Hippocampal formation (tissue), 2 donors: Measurements from ENCODE around the gene PCBP4.
"Not testable (repeated sequence)": the region's sequence is repeated elsewhere in the genome, so short reads cannot be mapped to it uniquely, and the experiment has no call there.

Source experiments
- DNase-seq, 2 donors: peaks; one replicate each; lab custom pipeline; 2025; lab: John Stamatoyannopoulos, UW

PCBP4 gene

GRCh38 chr3:51994530-51994929, 27.3 kb upstream of the PCBP4 start:
- no peak for DNase-seq

- DNase-seq, result not testable (repeated sequence)
These were observed 26.4 kb upstream of the PCBP4 start for GRCh38 chr3:51993657-51994056.

GRCh38 chr3:51992017-51992682, 24.9 kb upstream of the PCBP4 start:
- DNase-seq, result no peak

- not testable (repeated sequence) for DNase-seq
These were observed 23.3 kb upstream of the PCBP4 start for GRCh38 chr3:51990501-51990971.

GRCh38 chr3:51988286-51989146, 21.3 kb upstream of the PCBP4 start:
- no peak for DNase-seq

- DNase-seq, result no peak
These were observed 20.3 kb upstream of the PCBP4 start for GRCh38 chr3:51987568-51987967.

GRCh38 chr3:51986010-51986947, 19.0 kb upstream of the PCBP4 start:
- no peak for DNase-seq

- no peak for DNase-seq
These were observed 17.8 kb upstream of the PCBP4 start for GRCh38 chr3:51985063-51985462.

- DNase-seq, result no peak
These were observed 17.0 kb upstream of the PCBP4 start for GRCh38 chr3:51984269-51984647.

- no peak for DNase-seq
These were observed 16.5 kb upstream of the PCBP4 start for GRCh38 chr3:51983578-51984268.

- DNase-seq, result peak; percentile 61 to 74
These were observed 15.8 kb upstream of the PCBP4 start, which contains the start of gene ACY1 for GRCh38 chr3:51982838-51983577. ACY1 (plus strand) TSS chr3:51983535; CDS start chr3:51984065, 530 bp downstream.

GRCh38 chr3:51982352-51982837, 15.1 kb upstream of the PCBP4 start:
- DNase-seq, result no peak

- DNase-seq, result no peak
These were observed 13.0 kb upstream of the PCBP4 start for GRCh38 chr3:51980253-51980652.

- DNase-seq, result no peak
These were observed 10.9 kb upstream of the PCBP4 start for GRCh38 chr3:51978143-51978502.

- DNase-seq, result no peak
These were observed 10.3 kb upstream of the PCBP4 start for GRCh38 chr3:51977446-51978142.

GRCh38 chr3:51975852-51976549, 8.7 kb upstream of the PCBP4 start:
- DNase-seq, result peak; percentile 66 to 73

- peak; percentile 39 to 68 for DNase-seq
These were observed 8.0 kb upstream of the PCBP4 start, which contains the start of gene ABHD14A for GRCh38 chr3:51974963-51975851. ABHD14A (plus strand) TSS chr3:51975064; CDS start chr3:51975136, 72 bp downstream.
